H9 (cell line): ENCODE results near the gene IQCM. TPM values are rescaled to one million over a fixed set of nuclear protein-coding genes. Genes with fewer than 3 reads are reported as not detected.

ENCODE experiments used
- DNase-seq: peaks from one replicate; pipeline ENCODE4 v3.0.0-alpha.2; 2017
- H2AFZ ChIP-seq: one replicate; pipeline ENCODE4 v1.6.1; 2013; ENCODE audit warnings: mild to moderate bottlenecking, low read length, control low read depth, moderate library complexity
- H2AK5ac ChIP-seq: 2 replicates; pipeline ENCODE4 v1.6.1; 2013; ENCODE audit warnings: low read length, control low read depth, mixed read lengths; ENCODE audit not compliant: insufficient read length
- H2BK120ac ChIP-seq: one replicate; pipeline ENCODE4 v1.6.1; 2013; ENCODE audit warnings: low read depth, mild to moderate bottlenecking, low read length, control low read depth, inconsistent platforms; ENCODE audit not compliant: poor library complexity, severe bottlenecking
- H2BK12ac ChIP-seq: 2 replicates; pipeline ENCODE4 v1.6.1; 2013; ENCODE audit warnings: low read length, control low read depth, mixed read lengths, low read depth; ENCODE audit not compliant: insufficient read length
- H2BK15ac ChIP-seq: 2 replicates; pipeline ENCODE4 v1.6.1; 2013; ENCODE audit warnings: low read depth, low read length, control low read depth
- H2BK20ac ChIP-seq: one replicate; pipeline ENCODE4 v1.6.1; 2013; ENCODE audit warnings: low read depth, mild to moderate bottlenecking, low read length, control low read depth, inconsistent platforms; ENCODE audit not compliant: poor library complexity, severe bottlenecking
- H2BK5ac ChIP-seq: 2 replicates; pipeline ENCODE4 v1.6.1; 2013; ENCODE audit warnings: low read length, control low read depth, mixed read lengths; ENCODE audit not compliant: insufficient read length
- H3K14ac ChIP-seq: 2 replicates; pipeline ENCODE4 v1.6.1; 2013; ENCODE audit warnings: low read length, control low read depth; ENCODE audit not compliant: insufficient read depth
- H3K18ac ChIP-seq: 2 replicates; pipeline ENCODE4 v1.6.1; 2013; ENCODE audit warnings: low read depth, mild to moderate bottlenecking, mixed read lengths, low read length, control low read depth; ENCODE audit not compliant: insufficient read length
- H3K23ac ChIP-seq: 2 replicates; pipeline ENCODE4 v1.6.1; 2013; ENCODE audit warnings: low read length, control low read depth, mixed read lengths, low read depth; ENCODE audit not compliant: insufficient read length
- H3K23me2 ChIP-seq: 2 replicates; pipeline ENCODE4 v1.6.1; 2013; ENCODE audit warnings: low read depth, mild to moderate bottlenecking, mixed read lengths, low read length, control low read depth; ENCODE audit not compliant: insufficient read length, poor library complexity, severe bottlenecking
- H3K27ac ChIP-seq: 2 replicates; pipeline ENCODE4 v1.5.1; 2013; ENCODE audit warnings: low read length, control low read depth, mixed read lengths, low read depth; ENCODE audit not compliant: insufficient read length
- H3K27me3 ChIP-seq: 2 replicates; pipeline ENCODE4 v1.6.1; 2013; ENCODE audit warnings: low read length, control low read depth, inconsistent platforms; ENCODE audit not compliant: insufficient read depth
- H3K4ac ChIP-seq: 2 replicates; pipeline ENCODE4 v1.6.1; 2013; ENCODE audit warnings: low read depth, mild to moderate bottlenecking, control low read depth, inconsistent platforms, low read length, moderate library complexity
- H3K4me1 ChIP-seq: 2 replicates; pipeline ENCODE4 v1.6.1; 2013; ENCODE audit warnings: low read length, control low read depth, inconsistent platforms; ENCODE audit not compliant: insufficient read depth
- H3K4me2 ChIP-seq: 2 replicates; pipeline ENCODE4 v1.6.1; 2013; ENCODE audit warnings: low read length, control low read depth, mixed read lengths; ENCODE audit not compliant: insufficient read length, insufficient read depth
- H3K56ac ChIP-seq: 2 replicates; pipeline ENCODE4 v1.6.1; 2013; ENCODE audit warnings: low read depth, mild to moderate bottlenecking, mixed read lengths, low read length, control low read depth; ENCODE audit not compliant: insufficient read length
- H3K79me1 ChIP-seq: 2 replicates; pipeline ENCODE4 v1.6.1; 2013; ENCODE audit warnings: low read depth, mild to moderate bottlenecking, moderate library complexity, low read length, control low read depth, inconsistent platforms; ENCODE audit not compliant: insufficient read depth, poor library complexity, severe bottlenecking
- H3K79me2 ChIP-seq: 2 replicates; pipeline ENCODE4 v1.6.1; 2013; ENCODE audit warnings: low read length, control low read depth, inconsistent platforms; ENCODE audit not compliant: insufficient read depth
- H3K9ac ChIP-seq: 2 replicates; pipeline ENCODE4 v1.6.1; 2013; ENCODE audit warnings: low read length, control low read depth, mixed read lengths; ENCODE audit not compliant: insufficient read length; ENCODE audit errors: extremely low read depth
- H3K9me3 ChIP-seq: one replicate; pipeline ENCODE4 v1.6.1; 2013; ENCODE audit warnings: low read depth, low read length, inconsistent platforms; ENCODE audit not compliant: control insufficient read depth
- H3T11ph ChIP-seq: one replicate; pipeline ENCODE4 v1.6.1; 2013; ENCODE audit warnings: mild to moderate bottlenecking, low read length, control low read depth, inconsistent platforms
- H4K20me1 ChIP-seq: one replicate; pipeline ENCODE4 v1.6.1; 2013; ENCODE audit not compliant: control insufficient read depth, insufficient read length, insufficient read depth
- H4K5ac ChIP-seq: 2 replicates; pipeline ENCODE4 v1.6.1; 2013; ENCODE audit warnings: low read depth, mild to moderate bottlenecking, mixed read lengths, low read length, control low read depth; ENCODE audit not compliant: insufficient read length
- H4K8ac ChIP-seq: replicated peaks from 2 replicates; pipeline ENCODE4 v1.6.1; 2013; ENCODE audit warnings: low read length, control low read depth, mixed read lengths, low read depth; ENCODE audit not compliant: insufficient read length
- H4K91ac ChIP-seq: 2 replicates; pipeline ENCODE4 v1.6.1; 2013; ENCODE audit warnings: low read depth, mild to moderate bottlenecking, moderate library complexity, mixed read lengths, low read length, control low read depth; ENCODE audit not compliant: insufficient read length
- H3K27ac Mint-ChIP-seq, 3 experiments: 2 replicates in 2 of 3; 3 replicates in 1 of 3; pipeline ENCODE4 v1.8.0; 2020 to 2021; ENCODE audit warnings: mixed read lengths in 3 of 3, mild to moderate bottlenecking in 1 of 3, moderate library complexity in 1 of 3
- H3K27me3 Mint-ChIP-seq: 2 replicates; pipeline ENCODE4 v1.8.0; 2021; ENCODE audit warnings: low read depth, mild to moderate bottlenecking, moderate library complexity, mixed read lengths
- H3K36me3 Mint-ChIP-seq, 3 experiments: 2 replicates in 2 of 3; 3 replicates in 1 of 3; pipeline ENCODE4 v1.8.0; 2020 to 2021; ENCODE audit warnings: low read depth in 3 of 3, mixed read lengths in 3 of 3; ENCODE audit not compliant: insufficient read depth in 1 of 3
- H3K4me1 Mint-ChIP-seq, 2 experiments: 2 replicates each; pipeline ENCODE4 v1.8.0; 2020; ENCODE audit warnings: mixed read lengths in 2 of 2
- H3K4me3 Mint-ChIP-seq, 2 experiments: 2 replicates in 1 of 2; 3 replicates in 1 of 2; pipeline ENCODE4 v1.8.0; 2020 to 2021; ENCODE audit warnings: mild to moderate bottlenecking in 2 of 2, mixed read lengths in 2 of 2, moderate library complexity in 1 of 2
- H3K9me3 Mint-ChIP-seq, 2 experiments: 2 replicates in 1 of 2; 3 replicates in 1 of 2; pipeline ENCODE4 v1.8.0; 2020; ENCODE audit warnings: mild to moderate bottlenecking in 2 of 2, mixed read lengths in 2 of 2, moderate library complexity in 1 of 2
- WGBS: extraction: QIAGEN DNeasy Blood & Tissue Kit; methylation state at CpG from one replicate; pipeline ENCODE4 v1.1.7; 2013; ENCODE audit warnings: missing lambda C conversion rate, low lambda C conversion rate, mixed read lengths; ENCODE audit not compliant: insufficient read length; ENCODE audit errors: extremely low coverage; 5-methylcytosine and 5-hydroxymethylcytosine counted together
- total RNA-seq: library from RNA; stranded (reverse); gene quantifications from 2 replicates; pipeline ENCODE4 v1.2.1, GENCODE V29; 2021
- TF ChIP-seq, protein P1 (sequence below): fragments of 200-600 bp; sonication (generic); conservative IDR thresholded peaks from 3 replicates; pipeline ENCODE4 v1.8.0; 2021; ENCODE audit warnings: antibody characterized with exemption, mild to moderate bottlenecking

IQCM gene
- total RNA-seq, 1 experiment from 2014 or later, result 0.15 TPM

DNA sequence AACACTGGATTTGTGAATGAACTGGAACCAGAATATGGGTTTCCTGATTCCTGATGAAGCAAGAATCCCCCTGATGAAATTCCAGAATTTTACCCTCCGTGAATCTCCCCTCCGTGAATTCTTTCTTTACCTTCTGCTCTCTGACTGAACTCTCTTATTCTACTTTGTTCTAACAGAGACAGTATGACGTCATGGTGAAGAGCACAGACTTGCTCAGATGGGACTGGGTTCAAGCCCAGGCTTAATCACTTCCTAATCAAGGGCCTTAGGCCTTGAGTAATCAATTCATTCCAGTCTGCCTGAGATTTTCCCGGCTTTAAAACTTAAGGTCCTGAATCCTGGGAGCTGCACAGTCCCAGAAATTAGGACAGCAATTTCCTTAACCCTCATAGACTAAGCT is 64.5 kb downstream of the IQCM start:
- Mint-ChIP-seq H3K36me3 (no peaks in the 10 kb centered on the region), H3K4me3 (no peak overlapping the region)

More for the DNA sequence above, 64.5 kb downstream of the IQCM start:
- Histone ChIP-seq H3K23me2 (no peaks in the 10 kb centered on the region), H2BK12ac (no peak overlapping the region), H3K27ac (no peak overlapping the region), H3K56ac (no peak overlapping the region), H4K8ac (no peak overlapping the region), H2BK20ac (no peak overlapping the region), H3T11ph (no peak overlapping the region), H3K9ac (no peak overlapping the region), H3K4me1 (no peaks in the 10 kb centered on the region), H3K23ac (no peak overlapping the region), H3K4me2 (no peak overlapping the region), H2AK5ac (no peak overlapping the region), H2AFZ (no peak overlapping the region), H4K5ac (no peak overlapping the region), H3K18ac (no peak overlapping the region), H3K9me3 (no peaks in the 10 kb centered on the region), H3K14ac (no peak overlapping the region), H4K91ac (no peak overlapping the region), H3K27me3 (no peaks in the 10 kb centered on the region), H4K20me1 (no peaks in the 10 kb centered on the region), H3K79me2 (no peaks in the 10 kb centered on the region), H2BK120ac (no peak overlapping the region), H3K79me1 (no peaks in the 10 kb centered on the region), H2BK5ac (no peak overlapping the region), H3K4ac (no peak overlapping the region), H2BK15ac (no peak overlapping the region)
- no peak for DNase-seq
- no peaks in the 10 kb centered on the region; a peak in 1 of 4 replicates for H3K4me1 Mint-ChIP-seq
- no peaks in the 10 kb centered on the region for H3K27me3 Mint-ChIP-seq
- H3K27ac Mint-ChIP-seq, result no peak overlapping the region
- TF ChIP-seq, protein P1, sequence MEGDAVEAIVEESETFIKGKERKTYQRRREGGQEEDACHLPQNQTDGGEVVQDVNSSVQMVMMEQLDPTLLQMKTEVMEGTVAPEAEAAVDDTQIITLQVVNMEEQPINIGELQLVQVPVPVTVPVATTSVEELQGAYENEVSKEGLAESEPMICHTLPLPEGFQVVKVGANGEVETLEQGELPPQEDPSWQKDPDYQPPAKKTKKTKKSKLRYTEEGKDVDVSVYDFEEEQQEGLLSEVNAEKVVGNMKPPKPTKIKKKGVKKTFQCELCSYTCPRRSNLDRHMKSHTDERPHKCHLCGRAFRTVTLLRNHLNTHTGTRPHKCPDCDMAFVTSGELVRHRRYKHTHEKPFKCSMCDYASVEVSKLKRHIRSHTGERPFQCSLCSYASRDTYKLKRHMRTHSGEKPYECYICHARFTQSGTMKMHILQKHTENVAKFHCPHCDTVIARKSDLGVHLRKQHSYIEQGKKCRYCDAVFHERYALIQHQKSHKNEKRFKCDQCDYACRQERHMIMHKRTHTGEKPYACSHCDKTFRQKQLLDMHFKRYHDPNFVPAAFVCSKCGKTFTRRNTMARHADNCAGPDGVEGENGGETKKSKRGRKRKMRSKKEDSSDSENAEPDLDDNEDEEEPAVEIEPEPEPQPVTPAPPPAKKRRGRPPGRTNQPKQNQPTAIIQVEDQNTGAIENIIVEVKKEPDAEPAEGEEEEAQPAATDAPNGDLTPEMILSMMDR, result no peak
- H3K9me3 Mint-ChIP-seq, result no peaks in the 10 kb centered on the region
- WGBS, result no CpG with 5 or more reads among the region's 4 CpGs
